NT2/D1 (cell line): ENCODE results near the gene PSMD12.

Experiments
- SUZ12 ChIP-seq: IDR thresholded peaks from 2 replicates; pipeline ENCODE4 v1.6.1; 2011; ENCODE audit not compliant: insufficient read length, insufficient read depth; ENCODE audit errors: extremely low read depth
- ZNF274 ChIP-seq: IDR thresholded peaks from 2 replicates; pipeline ENCODE4 v1.6.1; 2011; ENCODE audit warnings: mild to moderate bottlenecking, low read depth, low read length

GRCh38 chr17:67374329-67375053 lies 8.1 kb upstream of the PSMD12 start:
- no peak for TF ChIP-seq SUZ12
- no peak for TF ChIP-seq ZNF274
